OCI-LY7 (cell line): ENCODE results near the gene PDK2. TPM values are rescaled to one million over a fixed set of nuclear protein-coding genes. Genes with fewer than 3 reads are reported as not detected.
A peak's percentile ranks its signal among the peaks of the same experiment; 100 is the strongest.

Experiments used
- BruUV-seq: library from RNA; stranded (reverse); fragments of 400-500 nt; replicated peaks from 2 replicates; lab custom pipeline; 2021; lab: Mats Ljungman, UMichigan
- CTCF ChIA-PET: fragments of 300-600 bp; sonication (Branson Sonifier 250); formaldehyde crosslinking; loops from one replicate; lab custom pipeline; 2022; ENCODE audit warnings: antibody characterized with exemption; ENCODE audit not compliant: unreplicated experiment; lab: Charles Lee
- POLR2A ChIA-PET: fragments of 300-600 bp; sonication (Branson Sonifier 250); formaldehyde crosslinking; loops from one replicate; lab custom pipeline; 2022; ENCODE audit warnings: antibody characterized with exemption; lab: Charles Lee
- DNase-seq: peaks from one replicate; pipeline ENCODE4 v3.0.0-alpha.2; 2015; ENCODE audit warnings: low spot score
- H2AFZ ChIP-seq: fragments of 200-600 bp; sonication (generic), shearing (Covaris generic); 2 replicates; pipeline ENCODE4 v1.6.1; 2014; ENCODE audit warnings: mild to moderate bottlenecking, antibody characterized with exemption, low read length, moderate library complexity
- H3K27ac ChIP-seq: fragments of 200-600 bp; sonication (generic); 2 replicates; pipeline ENCODE4 v1.5.1; 2014; ENCODE audit warnings: mixed run types, low read depth, mild to moderate bottlenecking, moderate library complexity, low read length, inconsistent platforms; ENCODE audit not compliant: poor library complexity, severe bottlenecking
- H3K36me3 ChIP-seq: fragments of 200-600 bp; sonication (generic); 2 replicates; pipeline ENCODE4 v1.6.1; 2014; ENCODE audit warnings: mild to moderate bottlenecking, antibody characterized with exemption, low read length, moderate library complexity, mixed read lengths; ENCODE audit not compliant: insufficient read depth
- H3K4me1 ChIP-seq: fragments of 200-600 bp; sonication (generic); 2 replicates; pipeline ENCODE4 v1.5.1; 2014; ENCODE audit warnings: mild to moderate bottlenecking, low read length; ENCODE audit not compliant: insufficient read depth, poor library complexity, severe bottlenecking
- H3K4me2 ChIP-seq: fragments of 200-600 bp; sonication (generic); 2 replicates; pipeline ENCODE4 v1.6.1; 2014; ENCODE audit warnings: mild to moderate bottlenecking, low read length
- H3K4me3 ChIP-seq: fragments of 200-600 bp; sonication (generic); 2 replicates; pipeline ENCODE4 v1.5.1; 2014; ENCODE audit warnings: mild to moderate bottlenecking, low read depth, low read length; ENCODE audit not compliant: poor library complexity, severe bottlenecking
- H3K79me2 ChIP-seq: fragments of 200-600 bp; sonication (generic); 2 replicates; pipeline ENCODE4 v1.6.1; 2016; ENCODE audit warnings: low read depth, mild to moderate bottlenecking, low read length, moderate library complexity, mixed read lengths; ENCODE audit not compliant: insufficient read depth
- H3K9me2 ChIP-seq: fragments of 200-600 bp; sonication (generic); 2 replicates; pipeline ENCODE4 v1.6.1; 2016; ENCODE audit warnings: mild to moderate bottlenecking, low read length, mixed read lengths; ENCODE audit not compliant: insufficient read depth
- H3K9me3 ChIP-seq: fragments of 200-600 bp; sonication (generic); 2 replicates; pipeline ENCODE4 v1.6.1; 2014; ENCODE audit warnings: mild to moderate bottlenecking, mixed run types, low read length, mixed read lengths
- H4K20me1 ChIP-seq: fragments of 200-600 bp; sonication (generic); 2 replicates; pipeline ENCODE4 v1.6.1; 2014; ENCODE audit warnings: mild to moderate bottlenecking, antibody characterized with exemption, low read length, moderate library complexity, mixed read lengths; ENCODE audit not compliant: insufficient read depth
- EZH2phosphoT487 ChIP-seq: fragments of 200-600 bp; sonication (generic); IDR thresholded peaks from 2 replicates; pipeline ENCODE4 v1.6.1; 2018; ENCODE audit warnings: low read depth, borderline replicate concordance, mild to moderate bottlenecking, mixed run types, antibody characterized with exemption, low read length, moderate library complexity, mixed read lengths
- intact Hi-C: fragments of 100-400 bp; cut with micrococcal nuclease; formaldehyde crosslinking; loops from one replicate; pipeline ENCODE4 v1.10.0; 2022; ENCODE audit not compliant: unreplicated experiment
- total RNA-seq, 2 experiments: library from RNA; depleted of rRNA in 1 of 2; stranded (reverse); fragments of >200 nt in 1 of 2; shearing (Covaris generic) in 1 of 2; gene quantifications; 2 replicates each; pipeline ENCODE4 v1.2.3, GENCODE V29; 2014 to 2022
- TF ChIP-seq, protein P1 (sequence below): fragments of 200-600 bp; sonication (generic); conservative IDR thresholded peaks from 2 replicates; pipeline ENCODE4 v1.5.1; 2014; ENCODE audit warnings: mild to moderate bottlenecking, antibody characterized with exemption, low read length, moderate library complexity, mixed read lengths

PDK2 gene
- total RNA-seq, 2 experiments from 2014 or later: 21.8 to 27.7 TPM

- H3K27ac ChIP-seq: peak overlapping the region; percentile 67
- intact Hi-C loops: loop anchor here (1.0 kb wide), 2 partner anchors 31 to 38 kb away; partner anchors contain the start of gene PDK2
- H3K79me2 ChIP-seq: no peaks in the 10 kb centered on the region; the same call in 1 of the 2 replicates
- ChIA-PET CTCF (interaction anchor here (1.8 to 2.0 kb wide), 2 partner anchors 21 to 37 kb away, joined by 5 to 8 read pairs; no protein-coding TSS in a partner anchor), POLR2A (no interaction called here)
- H3K4me2 ChIP-seq: peak overlapping the region; percentile 89
- H2AFZ ChIP-seq: peak overlapping the region; percentile 92; the same call in 1 of the 2 replicates
- no peaks in the 10 kb centered on the region for H3K9me3 ChIP-seq
- no peak for TF ChIP-seq EZH2phosphoT487
- TF ChIP-seq, protein P1, sequence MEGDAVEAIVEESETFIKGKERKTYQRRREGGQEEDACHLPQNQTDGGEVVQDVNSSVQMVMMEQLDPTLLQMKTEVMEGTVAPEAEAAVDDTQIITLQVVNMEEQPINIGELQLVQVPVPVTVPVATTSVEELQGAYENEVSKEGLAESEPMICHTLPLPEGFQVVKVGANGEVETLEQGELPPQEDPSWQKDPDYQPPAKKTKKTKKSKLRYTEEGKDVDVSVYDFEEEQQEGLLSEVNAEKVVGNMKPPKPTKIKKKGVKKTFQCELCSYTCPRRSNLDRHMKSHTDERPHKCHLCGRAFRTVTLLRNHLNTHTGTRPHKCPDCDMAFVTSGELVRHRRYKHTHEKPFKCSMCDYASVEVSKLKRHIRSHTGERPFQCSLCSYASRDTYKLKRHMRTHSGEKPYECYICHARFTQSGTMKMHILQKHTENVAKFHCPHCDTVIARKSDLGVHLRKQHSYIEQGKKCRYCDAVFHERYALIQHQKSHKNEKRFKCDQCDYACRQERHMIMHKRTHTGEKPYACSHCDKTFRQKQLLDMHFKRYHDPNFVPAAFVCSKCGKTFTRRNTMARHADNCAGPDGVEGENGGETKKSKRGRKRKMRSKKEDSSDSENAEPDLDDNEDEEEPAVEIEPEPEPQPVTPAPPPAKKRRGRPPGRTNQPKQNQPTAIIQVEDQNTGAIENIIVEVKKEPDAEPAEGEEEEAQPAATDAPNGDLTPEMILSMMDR: no peak
- H4K20me1 ChIP-seq: no peaks in the 10 kb centered on the region
- H3K4me3 ChIP-seq: peak overlapping the region; percentile 83
- no peak for DNase-seq
- no TSS peak for BruUV-seq
- peaks cover 55% of the 10 kb centered on the region for H3K4me1 ChIP-seq
- no peaks in the 10 kb centered on the region for H3K9me2 ChIP-seq
- no peaks in the 10 kb centered on the region for H3K36me3 ChIP-seq
Observed at GRCh38 chr17:50056961-50057330, 38.2 kb upstream of the PDK2 start.

DNA sequence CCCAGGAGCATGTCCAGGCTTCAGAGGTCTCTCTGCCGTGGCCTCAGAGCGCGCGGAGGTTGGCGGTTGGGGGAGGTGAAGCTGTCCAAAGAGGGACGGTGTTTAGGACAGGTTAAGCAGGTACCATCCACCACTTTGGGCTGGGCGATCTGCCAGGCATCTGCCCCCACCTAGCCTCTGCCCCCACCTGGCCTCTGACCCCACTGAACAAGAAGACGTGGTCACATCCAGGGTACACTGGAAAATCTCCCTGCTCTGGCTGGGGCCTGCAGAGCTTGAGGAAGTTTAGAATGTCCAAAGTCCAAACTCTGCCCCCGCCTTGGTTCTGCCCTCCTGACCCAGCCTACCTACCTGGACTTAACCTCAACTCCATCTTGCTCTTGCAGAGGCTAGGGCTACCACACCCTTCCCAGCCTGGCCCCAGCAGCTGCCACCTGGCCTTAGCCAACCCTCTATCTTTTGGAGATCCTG, 37.6 kb upstream of the PDK2 start:
- Histone ChIP-seq H3K9me3 (no peaks in the 10 kb centered on the region), H3K4me1 (peaks cover 49% of the 10 kb centered on the region), H3K4me2 (peak overlapping the region; percentile 89), H3K4me3 (peak overlapping the region; percentile 83), H2AFZ (no peak overlapping the region), H3K79me2 (no peaks in the 10 kb centered on the region; the same call in 1 of the 2 replicates), H3K27ac (no peak overlapping the region), H4K20me1 (no peaks in the 10 kb centered on the region), H3K36me3 (no peaks in the 10 kb centered on the region), H3K9me2 (no peaks in the 10 kb centered on the region)
- CTCF ChIA-PET: interaction anchor here (1.8 to 2.0 kb wide), 2 partner anchors 21 to 37 kb away, joined by 5 to 8 read pairs; no protein-coding TSS in a partner anchor
- POLR2A ChIA-PET: no interaction called here
- no peak for TF ChIP-seq EZH2phosphoT487
- TF ChIP-seq, protein P1: no peak
- DNase-seq: no peak
- intact Hi-C loops: no loop called here
- BruUV-seq: no TSS peak

DNA sequence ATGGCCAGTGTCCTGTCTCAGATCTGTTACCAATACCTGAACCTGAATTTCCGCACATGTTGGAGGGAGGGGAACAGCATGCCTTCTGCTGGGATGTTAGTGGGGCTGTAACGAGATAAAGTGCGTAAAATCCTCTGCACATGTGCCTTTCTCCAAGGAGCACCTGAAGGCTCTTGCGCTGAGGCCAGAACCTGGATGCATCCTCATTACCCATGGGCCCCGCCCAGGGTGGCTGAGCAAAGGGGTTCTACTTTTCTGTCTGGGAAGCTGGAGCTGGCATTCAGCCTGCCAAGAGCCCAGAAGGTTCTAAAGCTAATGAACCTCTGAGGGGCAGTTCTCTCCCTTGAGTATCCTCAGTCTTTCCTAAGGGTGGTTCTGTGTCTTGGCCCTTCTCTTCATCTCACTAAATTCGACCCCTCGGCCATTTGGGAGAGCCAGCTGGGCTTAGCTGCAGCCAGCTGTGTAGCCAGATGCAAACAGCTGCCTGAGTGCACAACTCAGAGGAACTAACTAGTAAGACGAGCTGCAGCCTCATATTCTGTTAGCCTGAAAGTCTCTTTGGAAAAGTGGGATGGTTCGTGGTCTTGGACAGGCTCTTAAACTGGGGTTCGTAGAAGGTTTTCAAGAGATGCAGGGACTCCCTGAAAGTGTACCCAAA, 36.7 kb upstream of the PDK2 start:
- peak overlapping the region; percentile 89; the same call in 1 of the 2 replicates for H3K4me2 ChIP-seq

More for the DNA sequence above, 36.7 kb upstream of the PDK2 start:
- H4K20me1 ChIP-seq: no peaks in the 10 kb centered on the region
- no peak for DNase-seq
- peaks cover 48% of the 10 kb centered on the region for H3K4me1 ChIP-seq
- intact Hi-C loops: no loop called here
- H3K79me2 ChIP-seq: no peaks in the 10 kb centered on the region; the same call in 1 of the 2 replicates
- TF ChIP-seq, protein P1: no peak
- TF ChIP-seq EZH2phosphoT487: no peak
- no peaks in the 10 kb centered on the region for H3K36me3 ChIP-seq
- BruUV-seq: no TSS peak
- CTCF ChIA-PET: interaction anchor here (0.7 kb wide), 1 partner anchor 36 kb away, joined by 3 read pairs; no protein-coding TSS in a partner anchor
- no peak overlapping the region for H2AFZ ChIP-seq
- no peaks in the 10 kb centered on the region for H3K9me2 ChIP-seq
- H3K4me3 ChIP-seq: no peak overlapping the region
- POLR2A ChIA-PET: no interaction called here
- no peak overlapping the region for H3K27ac ChIP-seq
- no peaks in the 10 kb centered on the region for H3K9me3 ChIP-seq
